HepG2 (cell line): Measurements from ENCODE around the gene DTYMK. TPM values are rescaled to one million over a fixed set of nuclear protein-coding genes. Genes with fewer than 3 reads are reported as not detected.

Source experiments
- GLI4 ChIP-seq: sonication (generic); formaldehyde crosslinking; IDR thresholded peaks from 2 replicates; pipeline ENCODE4 v1.5.1; 2020; ENCODE audit warnings: missing genetic modification reagents, mild to moderate bottlenecking, moderate library complexity, borderline replicate concordance
- IRX3 ChIP-seq: sonication (generic); formaldehyde crosslinking; IDR thresholded peaks from 2 replicates; pipeline ENCODE4 v1.8.1; 2023; ENCODE audit warnings: mild to moderate bottlenecking, low read depth, missing genetic modification reagents, borderline replicate concordance
- KDM3A ChIP-seq: IDR thresholded peaks from 2 replicates; pipeline ENCODE4 v1.6.1; 2018; ENCODE audit warnings: low read depth, missing compliant biosample characterization
- RORA ChIP-seq: sonication (generic); formaldehyde crosslinking; IDR thresholded peaks from 2 replicates; pipeline ENCODE4 v1.5.0; 2020; ENCODE audit warnings: mild to moderate bottlenecking, missing genetic modification reagents, moderate library complexity
- SYNCRIP ChIP-seq: fragments of 200-400 bp; formaldehyde crosslinking; IDR thresholded peaks from 2 replicates; pipeline ENCODE4 v1.6.1; 2018; ENCODE audit warnings: mild to moderate bottlenecking, low read depth, low read length; ENCODE audit not compliant: insufficient read depth
- TMF1 ChIP-seq: sonication (generic); formaldehyde crosslinking; IDR thresholded peaks from 2 replicates; pipeline ENCODE4 v1.8.1; 2022; ENCODE audit warnings: low read depth, missing genetic modification reagents
- ZBTB20 ChIP-seq: sonication (generic); formaldehyde crosslinking; IDR thresholded peaks from 2 replicates; pipeline ENCODE4 v1.8.1; 2023; ENCODE audit warnings: missing genetic modification reagents, low read depth, mild to moderate bottlenecking, borderline replicate concordance
- ZBTB7B ChIP-seq: sonication (generic); formaldehyde crosslinking; IDR thresholded peaks from 2 replicates; pipeline ENCODE4 v1.4.0; 2020; ENCODE audit warnings: missing genetic modification reagents
- ZNF143 ChIP-seq: sonication (generic); formaldehyde crosslinking; IDR thresholded peaks from 2 replicates; pipeline ENCODE4 v1.4.0; 2020; ENCODE audit warnings: missing genetic modification reagents
- ZNF563 ChIP-seq: sonication (generic); formaldehyde crosslinking; IDR thresholded peaks from 2 replicates; pipeline ENCODE4 v1.8.0; 2022; ENCODE audit warnings: mild to moderate bottlenecking, moderate library complexity, missing genetic modification reagents
- ZNF615 ChIP-seq: sonication (generic); formaldehyde crosslinking; IDR thresholded peaks from 2 replicates; pipeline ENCODE4 v1.5.0; 2020; ENCODE audit warnings: mild to moderate bottlenecking, missing genetic modification reagents, borderline replicate concordance
- ZNF724P ChIP-seq: sonication (generic); formaldehyde crosslinking; IDR thresholded peaks from 2 replicates; pipeline ENCODE4 v1.8.0; 2022; ENCODE audit warnings: missing genetic modification reagents, borderline replicate concordance
- polyA plus RNA-seq, 8 experiments: library from polyadenylated mRNA; depleted of rRNA in 3 of 8; stranded (reverse) in 7 of 8; unstranded in 1 of 8; fragments of >200 nt; fragmentation: Illumina TruSeq in 4 of 8; extraction: Trizol in 4 of 8; gene quantifications; 2 replicates each; pipeline versions ENCODE4 v1.2.1 to v1.2.3, GENCODE V29; 2011 to 2016; ENCODE audit warnings: low read depth in 4 of 8, missing spikeins in 1 of 8, mixed read lengths in 1 of 8; ENCODE audit not compliant: insufficient read depth in 1 of 8
- total RNA-seq, 5 experiments: library from RNA; depleted of rRNA; stranded (reverse); fragments of >200 nt; fragmentation: Illumina TruSeq; extraction: Trizol; gene quantifications; 2 replicates each; pipeline ENCODE4 v1.2.3, GENCODE V29; 2016; ENCODE audit warnings: low read depth in 1 of 5
- TF ChIP-seq, protein P1 (sequence below): IDR thresholded peaks from 2 replicates; pipeline ENCODE4 v1.6.1; 2018; ENCODE audit warnings: missing genetic modification reagents
- TF ChIP-seq, protein P2 (sequence below): IDR thresholded peaks from 2 replicates; pipeline ENCODE4 v1.6.1; 2016; ENCODE audit warnings: low read depth
- TF ChIP-seq, protein P3 (sequence below): sonication (generic); formaldehyde crosslinking; IDR thresholded peaks from 2 replicates; pipeline ENCODE4 v1.4.0; 2020; ENCODE audit warnings: missing genetic modification reagents
- TF ChIP-seq, protein P4 (sequence below): sonication (generic); formaldehyde crosslinking; IDR thresholded peaks from 2 replicates; pipeline ENCODE4 v1.4.0; 2020; ENCODE audit warnings: mild to moderate bottlenecking, missing genetic modification reagents
- TF ChIP-seq, protein P5 (sequence below): sonication (generic); formaldehyde crosslinking; IDR thresholded peaks from 2 replicates; pipeline ENCODE4 v1.8.0; 2022; ENCODE audit warnings: mild to moderate bottlenecking, missing genetic modification reagents, moderate library complexity
- TF ChIP-seq, protein P6 (sequence below): fragments of 450-650 bp; IDR thresholded peaks from 2 replicates; pipeline ENCODE4 v1.6.1; 2017; ENCODE audit warnings: mild to moderate bottlenecking

The DTYMK gene
- total and polyA plus RNA-seq, 2 of the 13 experiments (the other 11 are each of a cell fraction or from before 2014, with no cell fraction given) = 57.5 to 134 TPM

DNA sequence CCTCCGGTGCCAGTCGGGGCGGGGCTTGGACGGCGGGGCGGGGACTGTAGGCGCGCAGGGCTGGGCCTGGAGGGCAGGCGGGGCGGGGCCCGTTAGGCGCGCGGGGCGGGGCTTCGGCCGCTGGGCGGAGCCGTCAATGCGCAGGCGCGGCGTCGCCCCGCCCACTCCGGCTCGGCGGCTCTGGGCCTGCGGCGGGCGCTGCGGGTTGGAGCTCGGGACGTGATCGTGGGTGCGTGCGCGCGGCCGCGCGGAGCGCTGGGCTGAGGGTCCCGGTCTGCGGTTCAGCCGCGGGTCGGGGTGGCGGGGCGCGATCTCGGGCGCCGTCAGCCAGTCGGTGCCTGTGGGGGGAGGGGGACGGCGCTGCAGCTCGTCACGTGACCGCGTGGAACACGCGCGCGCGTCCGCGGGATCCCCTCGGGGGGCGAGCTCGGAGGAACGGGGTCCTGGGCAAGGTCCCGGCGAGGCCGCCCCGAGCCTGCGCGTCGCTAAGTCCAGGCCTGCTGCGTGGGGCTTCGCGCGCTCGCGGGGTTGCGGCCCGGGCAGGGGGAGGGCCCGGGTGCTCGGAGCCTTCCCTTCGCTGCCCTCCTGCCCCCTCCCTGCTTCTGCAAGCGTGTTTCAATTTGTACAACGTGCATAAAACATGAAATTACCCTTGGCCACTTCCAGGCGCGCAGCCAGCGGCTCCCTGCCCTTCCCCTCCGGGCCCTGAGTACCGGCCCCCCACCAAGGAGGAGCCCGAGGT is 48.0 kb upstream of the DTYMK start, which contains the start of gene D2HGDH (continued):
- TF ChIP-seq, protein P1, sequence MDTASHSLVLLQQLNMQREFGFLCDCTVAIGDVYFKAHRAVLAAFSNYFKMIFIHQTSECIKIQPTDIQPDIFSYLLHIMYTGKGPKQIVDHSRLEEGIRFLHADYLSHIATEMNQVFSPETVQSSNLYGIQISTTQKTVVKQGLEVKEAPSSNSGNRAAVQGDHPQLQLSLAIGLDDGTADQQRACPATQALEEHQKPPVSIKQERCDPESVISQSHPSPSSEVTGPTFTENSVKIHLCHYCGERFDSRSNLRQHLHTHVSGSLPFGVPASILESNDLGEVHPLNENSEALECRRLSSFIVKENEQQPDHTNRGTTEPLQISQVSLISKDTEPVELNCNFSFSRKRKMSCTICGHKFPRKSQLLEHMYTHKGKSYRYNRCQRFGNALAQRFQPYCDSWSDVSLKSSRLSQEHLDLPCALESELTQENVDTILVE (CRISPR knock-in tag) = no peak; the same call in 1 of the 2 replicates
- TF ChIP-seq IRX3 = no peak
- TF ChIP-seq ZNF143 (CRISPR knock-in tag) = no peak
- TF ChIP-seq, protein P2, sequence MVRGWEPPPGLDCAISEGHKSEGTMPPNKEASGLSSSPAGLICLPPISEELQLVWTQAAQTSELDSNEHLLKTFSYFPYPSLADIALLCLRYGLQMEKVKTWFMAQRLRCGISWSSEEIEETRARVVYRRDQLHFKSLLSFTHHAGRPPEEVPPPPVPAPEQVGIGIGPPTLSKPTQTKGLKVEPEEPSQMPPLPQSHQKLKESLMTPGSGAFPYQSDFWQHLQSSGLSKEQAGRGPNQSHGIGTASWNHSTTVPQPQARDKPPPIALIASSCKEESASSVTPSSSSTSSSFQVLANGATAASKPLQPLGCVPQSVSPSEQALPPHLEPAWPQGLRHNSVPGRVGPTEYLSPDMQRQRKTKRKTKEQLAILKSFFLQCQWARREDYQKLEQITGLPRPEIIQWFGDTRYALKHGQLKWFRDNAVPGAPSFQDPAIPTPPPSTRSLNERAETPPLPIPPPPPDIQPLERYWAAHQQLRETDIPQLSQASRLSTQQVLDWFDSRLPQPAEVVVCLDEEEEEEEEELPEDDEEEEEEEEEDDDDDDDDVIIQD (CRISPR knock-in tag) = no peak
- TF ChIP-seq, protein P3, sequence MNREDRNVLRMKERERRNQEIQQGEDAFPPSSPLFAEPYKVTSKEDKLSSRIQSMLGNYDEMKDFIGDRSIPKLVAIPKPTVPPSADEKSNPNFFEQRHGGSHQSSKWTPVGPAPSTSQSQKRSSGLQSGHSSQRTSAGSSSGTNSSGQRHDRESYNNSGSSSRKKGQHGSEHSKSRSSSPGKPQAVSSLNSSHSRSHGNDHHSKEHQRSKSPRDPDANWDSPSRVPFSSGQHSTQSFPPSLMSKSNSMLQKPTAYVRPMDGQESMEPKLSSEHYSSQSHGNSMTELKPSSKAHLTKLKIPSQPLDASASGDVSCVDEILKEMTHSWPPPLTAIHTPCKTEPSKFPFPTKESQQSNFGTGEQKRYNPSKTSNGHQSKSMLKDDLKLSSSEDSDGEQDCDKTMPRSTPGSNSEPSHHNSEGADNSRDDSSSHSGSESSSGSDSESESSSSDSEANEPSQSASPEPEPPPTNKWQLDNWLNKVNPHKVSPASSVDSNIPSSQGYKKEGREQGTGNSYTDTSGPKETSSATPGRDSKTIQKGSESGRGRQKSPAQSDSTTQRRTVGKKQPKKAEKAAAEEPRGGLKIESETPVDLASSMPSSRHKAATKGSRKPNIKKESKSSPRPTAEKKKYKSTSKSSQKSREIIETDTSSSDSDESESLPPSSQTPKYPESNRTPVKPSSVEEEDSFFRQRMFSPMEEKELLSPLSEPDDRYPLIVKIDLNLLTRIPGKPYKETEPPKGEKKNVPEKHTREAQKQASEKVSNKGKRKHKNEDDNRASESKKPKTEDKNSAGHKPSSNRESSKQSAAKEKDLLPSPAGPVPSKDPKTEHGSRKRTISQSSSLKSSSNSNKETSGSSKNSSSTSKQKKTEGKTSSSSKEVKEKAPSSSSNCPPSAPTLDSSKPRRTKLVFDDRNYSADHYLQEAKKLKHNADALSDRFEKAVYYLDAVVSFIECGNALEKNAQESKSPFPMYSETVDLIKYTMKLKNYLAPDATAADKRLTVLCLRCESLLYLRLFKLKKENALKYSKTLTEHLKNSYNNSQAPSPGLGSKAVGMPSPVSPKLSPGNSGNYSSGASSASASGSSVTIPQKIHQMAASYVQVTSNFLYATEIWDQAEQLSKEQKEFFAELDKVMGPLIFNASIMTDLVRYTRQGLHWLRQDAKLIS = no peak
- TF ChIP-seq ZBTB20 = peak; percentile 22; the same call in 1 of the 2 replicates
- no peak for TF ChIP-seq SYNCRIP
- no peak for TF ChIP-seq ZNF615
- TF ChIP-seq KDM3A = no peak
- peak; percentile 78 for TF ChIP-seq ZNF563
- no peak for TF ChIP-seq GLI4
- TF ChIP-seq, protein P4, sequence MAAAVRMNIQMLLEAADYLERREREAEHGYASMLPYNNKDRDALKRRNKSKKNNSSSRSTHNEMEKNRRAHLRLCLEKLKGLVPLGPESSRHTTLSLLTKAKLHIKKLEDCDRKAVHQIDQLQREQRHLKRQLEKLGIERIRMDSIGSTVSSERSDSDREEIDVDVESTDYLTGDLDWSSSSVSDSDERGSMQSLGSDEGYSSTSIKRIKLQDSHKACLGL (CRISPR knock-in tag) = no peak; the same call in 1 of the 2 replicates
- TF ChIP-seq, protein P5, sequence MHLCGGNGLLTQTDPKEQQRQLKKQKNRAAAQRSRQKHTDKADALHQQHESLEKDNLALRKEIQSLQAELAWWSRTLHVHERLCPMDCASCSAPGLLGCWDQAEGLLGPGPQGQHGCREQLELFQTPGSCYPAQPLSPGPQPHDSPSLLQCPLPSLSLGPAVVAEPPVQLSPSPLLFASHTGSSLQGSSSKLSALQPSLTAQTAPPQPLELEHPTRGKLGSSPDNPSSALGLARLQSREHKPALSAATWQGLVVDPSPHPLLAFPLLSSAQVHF = no peak
- no peak for TF ChIP-seq RORA
- TF ChIP-seq, protein P6, sequence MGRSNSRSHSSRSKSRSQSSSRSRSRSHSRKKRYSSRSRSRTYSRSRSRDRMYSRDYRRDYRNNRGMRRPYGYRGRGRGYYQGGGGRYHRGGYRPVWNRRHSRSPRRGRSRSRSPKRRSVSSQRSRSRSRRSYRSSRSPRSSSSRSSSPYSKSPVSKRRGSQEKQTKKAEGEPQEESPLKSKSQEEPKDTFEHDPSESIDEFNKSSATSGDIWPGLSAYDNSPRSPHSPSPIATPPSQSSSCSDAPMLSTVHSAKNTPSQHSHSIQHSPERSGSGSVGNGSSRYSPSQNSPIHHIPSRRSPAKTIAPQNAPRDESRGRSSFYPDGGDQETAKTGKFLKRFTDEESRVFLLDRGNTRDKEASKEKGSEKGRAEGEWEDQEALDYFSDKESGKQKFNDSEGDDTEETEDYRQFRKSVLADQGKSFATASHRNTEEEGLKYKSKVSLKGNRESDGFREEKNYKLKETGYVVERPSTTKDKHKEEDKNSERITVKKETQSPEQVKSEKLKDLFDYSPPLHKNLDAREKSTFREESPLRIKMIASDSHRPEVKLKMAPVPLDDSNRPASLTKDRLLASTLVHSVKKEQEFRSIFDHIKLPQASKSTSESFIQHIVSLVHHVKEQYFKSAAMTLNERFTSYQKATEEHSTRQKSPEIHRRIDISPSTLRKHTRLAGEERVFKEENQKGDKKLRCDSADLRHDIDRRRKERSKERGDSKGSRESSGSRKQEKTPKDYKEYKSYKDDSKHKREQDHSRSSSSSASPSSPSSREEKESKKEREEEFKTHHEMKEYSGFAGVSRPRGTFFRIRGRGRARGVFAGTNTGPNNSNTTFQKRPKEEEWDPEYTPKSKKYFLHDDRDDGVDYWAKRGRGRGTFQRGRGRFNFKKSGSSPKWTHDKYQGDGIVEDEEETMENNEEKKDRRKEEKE = no peak
- peak; percentile 81; the same call in 1 of the 2 replicates for TF ChIP-seq ZNF724P (CRISPR knock-in tag)
- TF ChIP-seq TMF1 (CRISPR knock-in tag) = peak; percentile 88
- no peak for TF ChIP-seq ZBTB7B (CRISPR knock-in tag)
